ENCODE results near the gene TBL3.
A peak's percentile ranks its signal among the peaks of the same experiment; 100 is the strongest.

The TBL3 gene

GRCh38 chr16:1965396-1966001, 6.4 kb upstream of the TBL3 start:
- no peak for DNase-seq

GRCh38 chr16:1966460-1966859, 5.4 kb upstream of the TBL3 start, which contains the start of gene RNF151:
TSS of gene RNF151 (plus strand) at chr16:1966856. CDS start at chr16:1966882, 26 bp downstream.
- no peak for DNase-seq

GRCh38 chr16:1968146-1968953, 3.5 kb upstream of the TBL3 start:
- no peak for DNase-seq

GRCh38 chr16:1972490-1972877, 631 bp downstream of the TBL3 start:
- DNase-seq, result no peak

GRCh38 chr16:1973461-1974156, 1.8 kb downstream of the TBL3 start:
- DNase-seq, result no peak

GRCh38 chr16:1974157-1975070, 2.6 kb downstream of the TBL3 start:
- DNase-seq, result no peak

GRCh38 chr16:1975432-1976215, 3.8 kb downstream of the TBL3 start:
- DNase-seq, result no peak

GRCh38 chr16:1976216-1976520, 4.3 kb downstream of the TBL3 start:
- DNase-seq, result no peak

GRCh38 chr16:1976951-1977874, 5.4 kb downstream of the TBL3 start:
- no peak for DNase-seq

- DNase-seq, result no peak
Measured at GRCh38 chr16:1977875-1978268, 6.0 kb downstream of the TBL3 start.

- DNase-seq, result no peak
Measured at GRCh38 chr16:1978476-1979120, 6.7 kb downstream of the TBL3 start.

GRCh38 chr16:1979271-1980029, 7.6 kb downstream of the TBL3 start:
- DNase-seq, result no peak

GRCh38 chr16:1980030-1980769, 8.3 kb downstream of the TBL3 start:
- DNase-seq, result no peak

GRCh38 chr16:1980770-1981087, 8.9 kb downstream of the TBL3 start:
- no peak for DNase-seq

- DNase-seq, result no peak
Measured at GRCh38 chr16:1981398-1981836, 9.6 kb downstream of the TBL3 start, which contains the start of gene NOXO1. TSS of gene NOXO1 (minus strand) at chr16:1981469. CDS start at chr16:1981179, 290 bp downstream.

GRCh38 chr16:1982013-1982433, 10.2 kb downstream of the TBL3 start:
- no peak for DNase-seq

GRCh38 chr16:1982991-1983543, 11.2 kb downstream of the TBL3 start:
- peak; percentile 28 for DNase-seq

- DNase-seq, result peak; percentile 90
Measured at GRCh38 chr16:1983544-1984346, 11.9 kb downstream of the TBL3 start, which contains the start of gene GFER. TSS of gene GFER (plus strand) at chr16:1984193. CDS start at chr16:1984219, 26 bp downstream.
